HG02885 (cell line): ENCODE measurements around the gene LILRA6.
"Not testable (repeated sequence)": the region's sequence is repeated elsewhere in the genome, so short reads cannot be mapped to it uniquely, and the experiment has no call there.

Experiments
- ATAC-seq: cut with Tn5 transposase; IDR thresholded peaks from one replicate; pipeline ENCODE4 v1.9.1; 2021; ENCODE audit warnings: mild to moderate bottlenecking; ENCODE audit not compliant: unreplicated experiment, poor library complexity

LILRA6 gene

DNA sequence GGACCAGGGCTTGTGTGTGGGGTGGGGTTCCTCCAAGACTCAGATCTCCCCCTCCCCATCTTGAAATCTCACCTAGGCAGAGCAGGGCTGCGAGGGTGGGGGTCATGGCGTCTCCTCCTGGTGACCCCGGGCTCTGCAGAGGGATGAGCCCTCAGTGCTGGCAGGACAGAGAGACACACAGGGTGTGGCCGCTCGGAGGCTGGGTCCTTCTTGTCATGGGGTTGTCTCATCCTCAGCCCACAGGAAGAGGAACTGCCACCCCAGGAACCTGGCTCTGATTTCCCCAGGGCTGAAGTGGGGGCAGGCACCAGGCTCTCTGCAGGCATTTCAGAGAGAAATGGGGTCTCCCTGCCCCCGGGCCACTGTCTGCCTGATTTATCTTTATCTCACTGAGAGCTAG is at the start of gene LILRA6:
TSS of gene LILRA6 (minus strand) at position 145 of the 400 bp plus-strand sequence.
- ATAC-seq: not testable (repeated sequence)

DNA sequence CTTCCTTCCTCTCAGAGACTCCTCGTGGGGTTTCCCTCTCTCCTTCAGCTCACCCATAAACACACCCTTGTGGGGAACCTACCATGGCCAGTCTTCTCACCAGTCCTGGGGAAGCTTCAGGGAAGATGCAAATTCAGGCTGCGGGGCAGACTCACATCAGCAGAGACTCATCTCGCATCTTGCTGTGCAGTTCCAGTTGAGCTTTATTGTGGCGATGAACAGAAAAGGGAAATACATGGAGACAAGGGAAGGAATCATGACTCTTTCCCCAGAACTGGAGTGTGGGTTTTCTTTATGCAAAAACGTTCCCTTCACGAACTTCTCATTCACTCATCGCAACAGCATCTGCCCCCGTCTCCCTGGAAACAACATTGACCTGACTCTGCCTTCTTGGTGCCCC is 46.6 kb upstream of the LILRA6 start:
- not testable (repeated sequence) for ATAC-seq

DNA sequence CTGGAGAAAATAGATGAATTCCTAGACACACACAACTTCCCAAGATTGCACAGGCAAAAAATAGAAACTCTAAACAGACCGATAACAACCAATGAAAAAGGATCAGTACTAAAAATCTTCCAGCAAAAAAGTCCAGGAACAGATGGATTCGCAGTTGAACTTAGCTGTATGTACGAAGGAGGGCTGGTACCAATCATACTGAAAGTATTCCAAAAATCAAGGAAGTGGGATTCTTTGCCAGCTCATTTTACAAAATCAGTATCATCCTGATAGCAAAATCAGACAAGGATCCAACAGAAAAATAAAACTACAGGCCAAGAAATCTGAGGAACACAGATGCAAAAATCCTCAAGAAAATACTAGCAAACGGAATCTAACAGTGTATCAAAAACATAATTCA is 44.9 kb upstream of the LILRA6 start:
- ATAC-seq: no peak

DNA sequence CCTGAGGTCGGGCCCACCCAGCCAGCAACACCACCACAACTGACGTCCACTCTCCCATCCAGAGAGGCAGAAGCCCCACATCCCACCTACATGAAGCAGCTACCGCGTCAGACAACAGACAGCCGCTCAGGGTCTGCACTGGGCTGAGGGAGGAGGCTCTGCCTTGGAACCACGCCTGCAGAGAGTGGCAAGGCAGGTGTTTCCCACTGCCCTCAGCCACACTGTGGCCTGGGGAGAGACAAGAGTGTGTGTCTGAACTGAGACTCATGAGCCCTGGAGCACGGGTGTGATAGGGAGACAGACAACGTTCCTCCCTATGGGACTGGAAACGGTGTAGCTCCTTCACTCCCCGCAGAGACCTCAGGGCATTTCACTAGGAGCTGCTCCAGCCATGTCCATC is 43.7 kb upstream of the LILRA6 start:
- not testable (repeated sequence) for ATAC-seq

DNA sequence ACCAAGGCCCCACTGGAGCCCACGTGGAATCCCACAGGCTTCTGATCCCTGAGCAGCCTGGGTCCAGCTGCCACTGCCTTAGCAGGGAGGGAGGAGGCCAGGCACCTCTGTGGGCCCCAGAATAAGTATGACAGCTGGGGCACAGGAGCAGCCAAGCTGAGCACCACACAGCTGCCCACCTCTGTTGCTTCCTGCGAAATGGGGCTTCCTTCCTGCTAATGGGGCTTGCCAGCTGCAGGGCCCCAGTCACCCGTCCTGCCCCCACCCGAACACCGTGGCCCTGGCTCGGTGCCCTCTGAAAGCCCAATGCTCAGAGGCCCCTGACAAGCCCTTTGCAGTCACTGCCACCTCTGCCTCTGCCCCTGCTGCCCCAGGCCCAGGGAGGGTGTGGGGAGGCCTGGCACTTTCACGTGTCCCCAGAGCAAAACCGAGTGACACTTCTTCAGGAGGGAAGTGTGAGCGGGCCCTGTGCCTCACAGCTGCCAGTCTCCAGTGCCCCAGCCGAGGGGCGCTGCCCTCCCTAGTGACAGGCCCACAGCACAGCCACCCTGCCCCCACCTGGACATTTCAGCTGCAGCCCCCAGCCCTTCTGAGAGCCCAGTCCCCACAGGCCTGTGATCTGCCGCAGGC is 43.0 kb upstream of the LILRA6 start:
- not testable (repeated sequence) for ATAC-seq

DNA sequence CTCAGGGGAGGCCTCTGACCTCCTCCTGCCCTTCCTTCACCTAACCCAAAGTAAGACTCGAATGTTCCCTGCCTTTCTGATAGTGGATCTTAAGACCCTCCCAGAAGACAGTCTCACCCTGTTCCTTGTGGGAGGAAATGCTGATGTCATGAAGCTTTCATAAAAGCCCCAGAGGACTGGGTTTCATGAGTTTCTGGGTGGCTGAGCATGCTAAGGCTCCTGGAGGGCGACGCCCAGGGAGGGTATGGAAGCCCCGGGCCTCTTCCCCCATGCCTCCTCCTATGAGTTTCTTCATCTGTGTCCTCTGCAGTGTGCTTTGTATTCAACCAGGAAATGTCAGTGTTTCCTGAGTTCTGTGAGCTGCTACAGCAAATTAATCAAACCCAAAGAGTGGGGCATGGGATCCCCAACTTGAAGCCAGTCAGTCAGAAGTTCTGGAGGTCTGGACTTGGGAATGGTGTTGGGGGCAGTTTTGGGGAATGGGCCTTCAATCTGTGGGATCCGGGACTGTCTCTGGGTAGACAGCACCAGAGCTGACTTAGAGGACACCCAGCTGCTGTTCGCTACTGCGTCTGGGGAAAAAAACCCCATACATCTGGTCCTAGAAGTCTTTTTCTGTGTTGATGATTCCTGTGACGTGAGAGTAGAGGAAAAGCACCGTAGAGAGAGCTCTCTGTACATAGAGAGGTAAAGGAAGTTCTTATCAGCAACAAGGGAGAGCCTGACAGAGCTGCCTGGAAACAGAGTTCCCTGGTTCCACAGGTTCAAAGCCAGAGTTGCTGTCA is 40.3 kb upstream of the LILRA6 start:
- no peak for ATAC-seq

DNA sequence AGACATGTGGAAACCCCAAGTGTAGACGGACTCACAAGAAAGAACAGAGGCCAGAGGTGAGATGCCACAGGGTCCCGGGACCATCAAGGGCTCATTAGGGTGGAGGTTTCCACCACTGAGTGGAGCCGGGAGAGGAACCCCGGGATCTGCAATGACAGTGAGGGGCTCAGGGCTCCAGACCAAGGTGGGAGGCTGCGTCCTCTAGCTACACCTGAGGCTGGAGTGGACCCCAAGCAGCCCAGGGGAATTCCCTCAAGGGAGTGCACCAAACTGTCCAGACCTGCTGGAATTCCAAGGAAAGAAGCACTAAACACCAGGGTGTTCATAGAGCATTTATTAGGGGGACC is 39.1 kb upstream of the LILRA6 start:
- not testable (repeated sequence) for ATAC-seq

DNA sequence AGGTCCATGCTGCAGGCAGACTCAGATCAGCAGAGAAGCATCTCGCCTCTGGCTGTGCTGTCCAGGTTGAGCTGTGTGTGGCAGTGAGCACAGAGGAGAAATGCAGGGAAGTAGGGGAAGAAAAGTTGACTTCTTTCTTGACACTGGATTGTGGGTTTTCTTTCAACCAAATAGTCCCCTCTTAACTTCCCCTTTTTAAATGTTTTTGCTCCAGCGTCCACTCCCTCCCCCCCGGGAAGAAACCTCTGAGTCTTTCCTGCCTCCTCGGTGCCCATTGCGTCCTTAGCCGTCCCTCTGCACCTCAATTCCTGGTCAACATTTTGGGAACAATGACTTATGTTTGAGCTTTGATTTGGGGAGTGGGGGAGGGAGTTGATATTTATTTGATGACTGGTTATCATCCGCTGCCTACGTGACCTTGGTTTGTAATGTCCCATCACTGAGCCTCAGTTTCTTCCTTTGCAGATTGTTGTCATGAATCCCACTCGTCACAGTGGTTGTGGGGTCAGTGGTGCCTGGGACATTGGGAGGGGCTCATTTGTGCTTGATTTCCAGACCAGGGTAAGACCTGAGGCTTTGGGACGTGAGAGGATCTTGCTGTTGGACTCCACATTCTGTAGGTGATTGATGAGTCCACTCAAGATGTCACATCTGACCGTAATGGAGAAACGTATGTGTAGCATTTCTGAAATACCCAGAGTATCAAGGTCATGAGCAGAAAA is 38.6 kb upstream of the LILRA6 start, which contains the start of gene LILRB2:
TSS of gene LILRB2 (minus strand) at position 104 of the 722 bp plus-strand sequence. CDS start 614 bp downstream, outside the sequence.
- ATAC-seq: no peak

DNA sequence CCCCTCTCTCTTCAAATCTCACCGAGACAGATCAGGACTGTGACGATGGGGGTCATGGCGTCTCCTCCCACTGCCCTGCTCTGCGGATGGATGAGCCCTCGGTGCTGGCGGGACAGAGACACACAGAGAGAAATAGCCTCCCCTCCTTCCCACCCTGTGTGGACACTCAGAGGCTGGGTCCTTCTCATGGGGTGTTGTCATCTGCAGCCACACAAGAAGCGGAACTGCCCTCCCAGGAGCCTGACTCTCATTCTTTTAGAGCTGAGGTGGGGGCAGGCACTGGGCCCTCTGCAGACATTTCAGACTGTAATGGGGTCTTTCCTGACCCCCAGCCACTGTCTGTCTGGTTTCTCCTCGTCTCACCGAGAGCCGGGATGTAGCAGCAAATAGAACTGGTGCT is 37.9 kb upstream of the LILRA6 start:
- ATAC-seq: not testable (repeated sequence)

DNA sequence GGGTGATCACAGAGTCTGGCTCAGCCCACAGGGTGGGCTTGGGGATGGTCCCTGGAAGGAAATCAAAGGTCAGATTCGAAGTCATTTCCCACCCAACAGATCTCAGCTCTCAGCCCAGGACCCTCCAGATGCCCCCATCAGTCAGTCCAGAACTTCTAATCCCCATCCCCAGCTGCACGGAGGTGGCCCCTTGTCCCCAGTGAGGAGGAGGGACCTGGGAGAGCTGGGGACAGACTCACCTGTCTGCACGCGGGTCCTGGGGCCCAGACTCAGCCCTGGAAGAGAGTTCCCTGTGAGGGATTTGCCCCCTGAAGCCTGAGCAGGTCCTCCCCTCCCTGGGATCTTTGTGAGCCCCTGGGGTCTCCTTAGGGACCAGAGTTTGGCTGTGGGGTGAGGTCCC is 37.4 kb upstream of the LILRA6 start:
- not testable (repeated sequence) for ATAC-seq

DNA sequence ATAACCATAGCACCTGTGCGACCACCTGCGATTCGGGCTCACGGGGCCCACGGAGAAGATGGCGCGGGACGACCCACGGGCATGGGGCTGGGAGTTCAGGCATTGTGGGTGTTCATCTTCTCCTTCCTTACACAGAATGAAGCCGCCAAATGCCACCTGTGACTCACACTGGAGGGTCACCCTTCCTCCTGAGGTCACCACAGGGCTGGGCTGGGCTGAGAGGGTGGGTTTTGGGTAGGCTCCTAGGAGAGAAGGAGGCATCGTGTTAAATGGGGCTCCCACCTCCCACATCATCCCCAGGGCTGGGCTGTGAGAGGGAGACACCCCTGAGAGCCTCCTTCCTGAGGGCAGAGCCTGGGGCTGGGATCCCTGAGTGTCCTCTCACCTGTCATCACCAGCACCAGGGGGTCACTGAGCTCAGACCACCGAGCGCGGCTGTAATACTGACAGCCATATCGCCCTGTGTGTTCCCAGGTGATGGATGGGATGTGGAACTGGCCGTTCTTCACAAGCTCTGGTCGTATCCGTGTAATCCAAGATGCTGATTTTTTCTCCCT is 36.9 kb upstream of the LILRA6 start:
- ATAC-seq: no peak

DNA sequence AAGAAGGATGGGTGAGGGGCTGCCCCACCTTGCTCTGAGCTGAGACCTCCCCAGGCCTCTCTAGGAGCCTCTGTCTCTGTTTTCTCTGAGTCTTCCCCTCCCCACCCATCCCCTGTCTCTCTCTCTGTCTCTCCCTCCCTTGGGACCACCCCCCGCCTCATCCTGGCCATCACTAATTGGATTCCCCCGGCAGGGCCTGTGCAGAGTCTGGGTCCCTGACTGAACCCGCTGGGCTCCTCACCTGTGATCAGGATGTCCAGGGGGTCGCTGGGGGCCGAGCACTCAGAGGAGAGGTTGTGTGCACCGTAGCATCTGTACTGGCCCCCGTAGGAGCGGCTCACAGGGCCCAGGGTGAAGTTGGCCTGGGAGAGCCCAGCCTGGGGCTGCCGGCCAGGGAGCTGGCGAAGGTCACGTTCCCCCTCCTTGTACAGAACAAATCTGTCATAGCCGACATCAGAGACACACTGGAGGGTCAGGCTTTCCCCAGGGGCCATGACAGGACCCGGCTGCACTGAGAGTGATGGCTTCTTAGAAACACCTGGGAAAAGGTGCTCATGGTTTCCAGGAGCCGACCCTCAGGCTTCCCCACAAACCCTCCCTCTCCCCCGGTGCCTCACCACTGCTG is 36.1 kb upstream of the LILRA6 start:
- ATAC-seq: not testable (repeated sequence)

DNA sequence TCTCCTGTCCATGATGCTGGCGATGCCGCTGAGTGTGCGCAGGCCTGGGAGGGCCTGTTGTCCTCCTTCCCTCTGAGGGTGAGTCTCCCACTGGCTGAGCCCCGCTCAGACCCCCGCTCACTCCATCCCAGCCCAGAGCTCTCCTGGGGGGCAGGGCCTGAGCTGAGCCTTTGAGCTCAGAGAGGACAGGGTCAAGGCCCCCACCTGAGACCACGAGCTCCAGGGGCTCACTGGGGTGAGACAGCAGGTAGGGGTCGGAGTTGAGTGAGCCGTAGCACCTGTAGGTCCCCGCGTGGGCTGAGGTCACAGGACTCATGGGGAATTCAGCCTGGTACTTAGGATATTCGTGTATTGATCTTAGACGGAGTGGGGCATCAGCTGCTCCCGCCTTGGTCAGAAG is 35.5 kb upstream of the LILRA6 start:
- not testable (repeated sequence) for ATAC-seq

DNA sequence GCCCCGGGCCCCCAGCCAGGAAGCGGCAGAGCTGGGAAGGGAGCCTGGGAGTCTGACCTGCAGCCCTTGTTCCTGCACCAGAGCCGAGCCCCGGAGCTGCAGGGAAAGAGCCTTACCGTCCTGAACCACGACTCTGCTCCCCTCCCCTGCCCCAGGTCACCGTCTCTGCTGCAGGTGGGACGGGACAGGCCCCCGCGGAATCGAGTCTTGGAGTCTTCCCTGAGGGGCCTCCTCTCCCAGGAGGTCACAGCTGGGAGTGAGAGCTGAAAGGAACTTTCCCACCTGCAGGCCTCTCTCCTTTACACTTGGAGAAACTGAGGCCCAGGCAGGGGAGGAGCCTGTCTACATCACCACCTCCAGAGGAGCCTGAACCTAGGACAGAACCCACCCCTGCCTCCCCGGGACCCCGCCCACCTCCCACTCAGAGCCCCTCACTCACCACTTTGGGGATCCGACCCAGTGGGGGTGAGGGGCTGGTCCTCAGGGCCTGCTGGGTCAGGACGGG is 34.6 kb upstream of the LILRA6 start:
- not testable (repeated sequence) for ATAC-seq

DNA sequence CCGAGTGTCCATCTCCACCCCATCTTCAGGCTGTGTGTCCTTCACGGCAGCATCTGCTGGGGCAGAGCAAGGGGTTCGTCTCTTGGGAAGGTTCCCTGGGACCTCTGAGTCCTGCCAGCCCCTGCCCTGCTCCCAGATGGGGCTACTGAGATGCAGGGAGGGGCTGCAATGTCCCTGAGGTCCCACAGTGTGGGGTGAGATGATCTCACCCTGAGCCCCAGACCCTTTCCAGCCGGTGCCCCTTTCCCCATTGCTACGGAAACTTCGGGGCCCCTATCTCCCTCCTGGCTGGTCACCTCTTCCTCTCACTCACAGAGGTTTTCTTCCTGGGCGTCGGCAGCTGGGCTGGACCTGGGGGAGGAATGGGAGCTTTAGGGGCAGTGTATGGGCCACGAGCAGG is 33.4 kb upstream of the LILRA6 start:
- no peak for ATAC-seq

DNA sequence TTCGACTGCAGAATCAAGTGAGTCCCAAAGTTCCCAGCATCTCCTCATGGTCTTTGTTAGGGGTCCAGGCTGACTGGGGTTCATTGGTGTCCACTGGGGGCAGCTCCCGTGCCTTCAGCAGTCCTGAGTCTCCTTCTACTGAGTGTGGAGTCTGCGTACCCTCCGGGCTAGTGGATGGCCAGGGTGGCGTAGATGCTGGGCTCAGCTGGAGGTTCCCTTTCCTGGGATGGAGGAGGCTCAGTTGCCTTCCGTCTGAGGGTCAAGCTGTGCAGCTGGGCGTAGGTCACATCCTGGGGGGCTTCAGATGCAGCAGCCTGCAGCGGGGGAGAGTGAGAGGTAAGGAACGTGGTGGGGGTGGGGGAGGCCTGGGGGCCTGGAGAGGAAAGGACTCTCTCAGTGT is 31.9 kb upstream of the LILRA6 start:
- ATAC-seq: not testable (repeated sequence)

DNA sequence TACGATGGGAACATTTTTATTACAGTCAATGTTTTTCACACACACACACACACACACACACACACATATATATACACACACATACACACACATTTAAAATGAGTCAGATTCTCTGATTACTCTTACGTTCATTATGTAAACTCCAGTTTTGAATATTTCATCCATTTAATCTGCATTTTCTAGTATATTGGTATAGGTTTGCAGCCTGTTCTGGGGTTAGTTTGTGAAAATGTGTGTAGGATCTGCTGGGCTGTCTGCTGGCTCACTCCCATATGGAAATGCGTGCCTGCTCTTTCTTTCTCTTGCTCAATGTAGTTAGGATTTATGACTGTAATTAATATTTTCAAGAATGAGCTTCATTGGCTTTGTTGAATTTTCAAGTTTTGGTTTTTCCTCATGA is 31.2 kb upstream of the LILRA6 start:
- no peak for ATAC-seq

DNA sequence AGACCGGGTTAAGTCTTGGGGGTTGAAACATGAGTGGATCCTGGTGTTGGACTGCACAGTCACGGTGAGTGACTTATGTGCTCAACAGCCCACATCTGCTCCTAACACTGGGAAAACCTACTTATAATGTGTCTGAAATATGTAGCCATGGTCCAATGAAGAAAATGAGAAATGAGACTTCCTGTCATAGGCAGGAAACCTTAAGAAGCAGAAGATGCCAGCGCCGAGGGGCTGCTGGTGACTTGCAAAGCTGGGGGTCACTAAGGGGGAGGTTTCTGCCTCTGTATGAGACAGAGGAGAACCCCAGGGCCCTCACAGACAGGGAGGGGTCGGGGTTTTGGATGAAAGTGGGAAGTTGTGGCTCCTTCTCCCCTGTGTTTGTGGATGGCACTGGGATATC is 29.6 kb upstream of the LILRA6 start:
- ATAC-seq: not testable (repeated sequence)

DNA sequence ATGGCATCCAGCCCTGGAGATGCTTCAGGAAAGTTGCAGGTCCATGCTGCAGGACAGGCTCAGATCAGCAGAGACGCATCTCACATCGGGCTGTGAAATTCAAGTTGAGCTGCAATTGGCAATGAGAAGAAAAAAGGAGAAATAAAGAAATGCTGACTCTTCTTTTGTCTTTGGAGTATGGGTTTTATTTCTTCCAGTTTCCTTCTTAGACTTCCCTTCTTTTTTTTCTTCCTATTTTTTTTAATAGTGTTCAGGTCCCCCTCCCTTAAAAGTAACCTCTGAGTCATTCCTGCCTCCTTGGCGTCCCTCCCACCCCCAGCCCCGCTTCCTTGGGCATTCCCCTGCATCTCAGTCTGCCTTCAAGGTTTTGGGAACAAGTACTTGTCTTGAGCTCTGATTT is 29.0 kb upstream of the LILRA6 start:
- not testable (repeated sequence) for ATAC-seq

DNA sequence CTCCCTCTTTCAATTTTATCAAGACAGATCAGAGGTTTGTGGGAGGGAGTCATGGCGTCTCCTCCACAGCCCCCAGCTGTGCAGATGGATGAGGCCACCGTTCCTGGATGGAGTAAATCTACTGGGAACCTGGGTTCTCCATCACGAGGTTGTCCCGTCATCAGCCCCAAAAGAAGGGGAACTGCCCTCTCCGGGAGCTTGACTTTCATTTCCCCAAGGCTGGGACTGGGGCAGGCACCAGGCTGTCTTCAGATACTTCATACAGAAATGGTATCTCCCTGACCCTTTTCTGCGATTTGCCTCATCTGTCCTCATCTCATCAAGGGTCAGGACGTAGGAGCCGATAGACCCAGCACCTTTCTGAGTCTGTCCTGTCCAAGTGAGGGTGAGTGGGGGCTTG is 28.5 kb upstream of the LILRA6 start:
- ATAC-seq: no peak
